ENCODE results near the gene ADAMTS3.

DNA sequence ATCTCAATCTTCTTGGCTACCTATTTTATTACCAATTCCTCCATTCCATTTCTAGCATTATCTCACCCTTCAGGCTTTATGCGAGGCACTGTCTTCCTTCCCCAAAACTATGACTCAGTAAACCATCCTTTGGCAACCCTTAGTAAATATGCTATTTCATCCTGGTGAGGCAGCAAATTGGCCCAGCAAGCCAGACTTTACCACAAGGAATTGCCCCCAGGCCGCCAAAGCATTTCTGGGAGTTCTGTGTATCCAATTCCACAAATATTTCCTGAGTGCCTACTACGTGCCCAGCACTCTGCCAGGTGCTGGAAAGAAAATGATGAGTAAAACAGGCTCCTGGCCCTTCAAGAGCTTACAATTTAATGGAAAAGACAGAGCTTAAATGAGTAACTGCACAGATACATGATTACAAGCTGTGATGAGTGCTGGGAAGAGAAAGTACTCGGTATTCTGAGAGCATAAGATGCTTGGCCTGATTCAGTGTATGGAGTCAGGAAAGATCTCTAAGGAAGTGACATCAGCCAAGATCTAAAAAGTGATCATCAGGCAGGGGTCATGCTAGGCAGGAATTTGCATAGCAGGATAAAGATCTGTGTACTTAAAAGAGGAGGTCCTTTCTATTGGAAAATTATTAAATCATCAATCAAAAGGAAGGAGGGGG lies 193.8 kb downstream of the ADAMTS3 start:
- TF ChIP-seq ARNTL (CRISPR knock-in tag; IDR thresholded peaks at IDR 0.05; ENCODE audit: borderline replicate concordance, low read depth) (no peak), BACH2 (CRISPR knock-in tag; IDR thresholded peaks at IDR 0.05; ENCODE audit: borderline replicate concordance) (no peak), TSHZ2 (CRISPR knock-in tag; IDR thresholded peaks at IDR 0.05) (no peak), ZFP3 (CRISPR knock-in tag; IDR thresholded peaks at IDR 0.05) (no peak), PATZ1 (CRISPR knock-in tag; IDR thresholded peaks at IDR 0.05; ENCODE audit: borderline replicate concordance) (no peak), CREB5 (CRISPR knock-in tag; IDR thresholded peaks at IDR 0.05; ENCODE audit: low read depth) (no peak), PPARA (CRISPR knock-in tag; IDR thresholded peaks at IDR 0.05; ENCODE audit: borderline replicate concordance) (no peak)

All from SK-N-SH treated with all-trans-retinoic acid at 6 μM for 48 hours (cell line).